ENCODE data around the gene CFAP157.

Gene CFAP157

DNA sequence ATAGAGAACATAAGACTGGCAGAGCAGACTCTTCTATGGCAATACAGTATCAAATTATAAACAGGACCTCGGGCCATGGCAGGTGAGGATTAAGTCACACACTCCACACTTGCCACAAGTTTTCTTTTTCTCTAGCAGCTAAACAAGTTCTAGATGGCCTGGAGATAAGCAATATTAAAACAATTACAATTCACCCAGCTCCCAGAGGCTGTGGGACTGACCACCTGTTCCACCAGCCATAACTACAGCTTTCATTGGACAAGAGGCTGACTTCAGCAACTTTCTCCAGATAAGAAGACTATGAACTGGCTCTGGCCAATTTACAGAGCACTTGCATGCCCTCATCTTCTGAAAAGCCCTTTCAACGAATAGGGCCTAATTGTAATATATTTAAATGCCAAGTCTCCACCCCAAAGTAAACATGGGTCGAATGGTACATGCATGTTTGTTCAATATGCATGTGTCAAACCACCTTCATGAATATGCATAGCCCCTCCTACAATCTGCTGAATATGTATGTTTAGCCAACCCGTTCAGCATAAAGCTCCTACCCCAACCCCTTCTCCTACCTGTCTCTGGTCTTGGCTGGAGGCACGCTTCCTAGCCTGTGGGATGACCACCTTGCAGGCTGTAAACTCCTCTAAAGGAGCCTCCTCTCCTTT lies 6.1 kb upstream of the CFAP157 start:
- Histone ChIP-seq H3K4me3 (ENCODE audit: low read length) (no peak overlapping the region), H3K9me3 (replicated peaks; ENCODE audit: insufficient read depth, low read length) (no peaks in the 10 kb centered on the region), H3K79me2 (ENCODE audit: low read length) (no peaks in the 10 kb centered on the region), H3K4me1 (ENCODE audit: low read length) (no peaks in the 10 kb centered on the region), H2AFZ (ENCODE audit: low read length) (no peak overlapping the region), H4K20me1 (ENCODE audit: insufficient read depth, low read length) (no peaks in the 10 kb centered on the region), H3K9ac (ENCODE audit: low read length) (no peak overlapping the region), H3K27me3 (replicated peaks; ENCODE audit: insufficient read depth, low read length) (no peaks in the 10 kb centered on the region), H3K4me2 (ENCODE audit: low read depth, low read length) (no peak overlapping the region), H3K27ac (ENCODE audit: low read length) (no peak overlapping the region), H3K9me2 (replicated peaks; ENCODE audit: insufficient read depth, low read length) (no peaks in the 10 kb centered on the region), H3K36me3 (replicated peaks; ENCODE audit: insufficient read depth, low read length) (no peaks in the 10 kb centered on the region), H3F3A (ENCODE audit: insufficient read depth, low read length) (no peaks in the 10 kb centered on the region)
- TF ChIP-seq, protein P1, sequence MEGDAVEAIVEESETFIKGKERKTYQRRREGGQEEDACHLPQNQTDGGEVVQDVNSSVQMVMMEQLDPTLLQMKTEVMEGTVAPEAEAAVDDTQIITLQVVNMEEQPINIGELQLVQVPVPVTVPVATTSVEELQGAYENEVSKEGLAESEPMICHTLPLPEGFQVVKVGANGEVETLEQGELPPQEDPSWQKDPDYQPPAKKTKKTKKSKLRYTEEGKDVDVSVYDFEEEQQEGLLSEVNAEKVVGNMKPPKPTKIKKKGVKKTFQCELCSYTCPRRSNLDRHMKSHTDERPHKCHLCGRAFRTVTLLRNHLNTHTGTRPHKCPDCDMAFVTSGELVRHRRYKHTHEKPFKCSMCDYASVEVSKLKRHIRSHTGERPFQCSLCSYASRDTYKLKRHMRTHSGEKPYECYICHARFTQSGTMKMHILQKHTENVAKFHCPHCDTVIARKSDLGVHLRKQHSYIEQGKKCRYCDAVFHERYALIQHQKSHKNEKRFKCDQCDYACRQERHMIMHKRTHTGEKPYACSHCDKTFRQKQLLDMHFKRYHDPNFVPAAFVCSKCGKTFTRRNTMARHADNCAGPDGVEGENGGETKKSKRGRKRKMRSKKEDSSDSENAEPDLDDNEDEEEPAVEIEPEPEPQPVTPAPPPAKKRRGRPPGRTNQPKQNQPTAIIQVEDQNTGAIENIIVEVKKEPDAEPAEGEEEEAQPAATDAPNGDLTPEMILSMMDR (IDR thresholded peaks at IDR 0.05; ENCODE audit: low read length): no peak
- TF ChIP-seq EZH2 (optimal IDR thresholded peaks at IDR 0.05; ENCODE audit: low read depth, low read length): no peak
- no peak for TF ChIP-seq EZH2phosphoT487 (IDR thresholded peaks at IDR 0.05; ENCODE audit: low read length)
- no peak for DNase-seq

DNA sequence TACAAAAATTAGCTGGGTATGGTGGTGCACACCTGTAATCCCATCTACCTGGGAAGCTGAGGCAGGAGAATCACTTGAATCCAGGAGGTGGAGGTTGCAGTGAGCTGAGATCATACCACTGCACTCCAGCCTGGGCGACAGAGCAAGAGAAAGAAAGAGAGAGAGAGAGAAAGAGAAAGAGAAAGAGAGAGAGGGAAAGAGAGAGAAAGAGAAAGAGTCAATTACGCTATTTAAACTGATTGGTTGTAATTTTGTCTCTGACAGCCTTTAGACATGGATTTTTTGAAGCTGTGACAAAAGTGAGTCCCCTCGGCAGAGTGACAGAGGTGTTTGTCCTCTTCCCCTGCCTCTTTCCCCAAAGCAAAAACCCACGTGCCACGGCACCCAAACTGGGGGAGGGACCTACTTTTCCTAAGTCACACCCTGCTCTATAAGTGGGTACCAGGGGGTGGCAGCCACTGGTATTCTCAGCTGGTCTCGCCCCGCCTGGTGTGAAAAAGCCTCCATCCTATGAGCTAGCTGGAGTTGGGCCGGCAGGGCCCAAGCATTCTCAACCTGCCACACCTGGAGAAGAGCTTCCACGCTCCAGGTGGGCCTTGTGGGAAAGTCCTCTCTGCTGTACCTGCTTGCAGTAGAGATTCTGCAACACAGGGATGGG lies 3.4 kb upstream of the CFAP157 start:
- Histone ChIP-seq H3K27me3 (replicated peaks; ENCODE audit: insufficient read depth, low read length) (no peaks in the 10 kb centered on the region), H3K9me3 (replicated peaks; ENCODE audit: insufficient read depth, low read length) (no peaks in the 10 kb centered on the region), H3K27ac (ENCODE audit: low read length) (no peak overlapping the region), H3K9me2 (replicated peaks; ENCODE audit: insufficient read depth, low read length) (no peaks in the 10 kb centered on the region), H3F3A (ENCODE audit: insufficient read depth, low read length) (no peaks in the 10 kb centered on the region), H3K4me1 (ENCODE audit: low read length) (no peaks in the 10 kb centered on the region), H4K20me1 (ENCODE audit: insufficient read depth, low read length) (no peaks in the 10 kb centered on the region), H3K9ac (ENCODE audit: low read length) (no peak overlapping the region), H3K4me2 (ENCODE audit: low read depth, low read length) (no peak overlapping the region), H3K79me2 (ENCODE audit: low read length) (no peaks in the 10 kb centered on the region), H3K36me3 (replicated peaks; ENCODE audit: insufficient read depth, low read length) (no peaks in the 10 kb centered on the region), H3K4me3 (ENCODE audit: low read length) (no peak overlapping the region), H2AFZ (ENCODE audit: low read length) (no peak overlapping the region)
- TF ChIP-seq, protein P1 (IDR thresholded peaks at IDR 0.05; ENCODE audit: low read length): no peak
- TF ChIP-seq EZH2phosphoT487 (IDR thresholded peaks at IDR 0.05; ENCODE audit: low read length): no peak
- no peak for TF ChIP-seq EZH2 (optimal IDR thresholded peaks at IDR 0.05; ENCODE audit: low read depth, low read length)
- no peak for DNase-seq

- TF ChIP-seq, protein P1 (IDR thresholded peaks at IDR 0.05; ENCODE audit: low read length): no peak
- TF ChIP-seq EZH2 (optimal IDR thresholded peaks at IDR 0.05; ENCODE audit: low read depth, low read length) (no peak), EZH2phosphoT487 (IDR thresholded peaks at IDR 0.05; ENCODE audit: low read length) (no peak)
- H3F3A ChIP-seq (ENCODE audit: insufficient read depth, low read length): no peaks in the 10 kb centered on the region
- H3K36me3 ChIP-seq (replicated peaks; ENCODE audit: insufficient read depth, low read length): no peaks in the 10 kb centered on the region
- DNase-seq: no peak
- no peak overlapping the region for H2AFZ ChIP-seq (ENCODE audit: low read length)
- H3K27me3 ChIP-seq (replicated peaks; ENCODE audit: insufficient read depth, low read length): no peaks in the 10 kb centered on the region
- H3K4me2 ChIP-seq (ENCODE audit: low read depth, low read length): no peak overlapping the region
- H3K27ac ChIP-seq (ENCODE audit: low read length): no peak overlapping the region
- no peaks in the 10 kb centered on the region for H4K20me1 ChIP-seq (ENCODE audit: insufficient read depth, low read length)
- H3K9me3 ChIP-seq (replicated peaks; ENCODE audit: insufficient read depth, low read length): no peaks in the 10 kb centered on the region
- H3K79me2 ChIP-seq (ENCODE audit: low read length): no peaks in the 10 kb centered on the region
- H3K4me1 ChIP-seq (ENCODE audit: low read length): no peaks in the 10 kb centered on the region
- H3K9me2 ChIP-seq (replicated peaks; ENCODE audit: insufficient read depth, low read length): no peaks in the 10 kb centered on the region
- H3K9ac ChIP-seq (ENCODE audit: low read length): no peak overlapping the region
- no peak overlapping the region for H3K4me3 ChIP-seq (ENCODE audit: low read length)
Measured at GRCh38 chr9:127705577-127706379, 1.0 kb upstream of the CFAP157 start.

Data from MM.1S (cell line).